Upper lobe of left lung (tissue), 4 donors: ENCODE measurements around the gene KAT6B.

Source experiments
- CTCF ChIP-seq, 6 experiments: fragments of 450-650 bp in 4 of 6; fragments of 200-600 bp in 2 of 6; sonication (generic) in 2 of 6; IDR thresholded peaks; one replicate each; pipeline ENCODE4 v1.5.1; 2016 to 2019; ENCODE audit warnings: antibody characterized with exemption in 6 of 6
- EP300 ChIP-seq, 4 donors: sonication (generic); formaldehyde crosslinking; IDR thresholded peaks; one replicate each; pipeline ENCODE4 v1.5.1; 2017; ENCODE audit warnings: antibody characterized with exemption in 4 of 4, control low read depth in 2 of 4
- POLR2A ChIP-seq, 4 donors: fragments of 450-650 bp; IDR thresholded peaks; one replicate each; pipeline ENCODE4 v1.5.1; 2016 to 2017; ENCODE audit warnings: antibody characterized with exemption in 4 of 4, mild to moderate bottlenecking in 2 of 4

- TF ChIP-seq POLR2A (IDR thresholded peaks at IDR 0.05), result no peak
- TF ChIP-seq EP300 (IDR thresholded peaks at IDR 0.05), result no peak
- no peak for TF ChIP-seq CTCF (IDR thresholded peaks at IDR 0.05)
Measured at GRCh38 chr10:74851831-74852230, 25.4 kb downstream of the KAT6B start.
